Left renal pelvis (tissue), 4 donors: ENCODE measurements around the gene SMAD9. TPM values are rescaled to one million over a fixed set of nuclear protein-coding genes. Genes with fewer than 3 reads are reported as not detected.

Experiments used
- DNase-seq, 4 donors: peaks; one replicate each; pipeline ENCODE4 v3.0.0-alpha.2; 2013; ENCODE audit warnings: low read depth in 4 of 4, low spot score in 3 of 4
- polyA plus RNA-seq, 4 donors: library from polyadenylated mRNA; unstranded; fragments of 120-200 nt; gene quantifications; one replicate each; pipeline ENCODE4 v1.2.1, GENCODE V29; 2013; ENCODE audit not compliant: insufficient read length in 4 of 4

The SMAD9 gene
- polyA plus RNA-seq, 4 donors = 27.3 to 33.7 (median 32.8) TPM

DNA sequence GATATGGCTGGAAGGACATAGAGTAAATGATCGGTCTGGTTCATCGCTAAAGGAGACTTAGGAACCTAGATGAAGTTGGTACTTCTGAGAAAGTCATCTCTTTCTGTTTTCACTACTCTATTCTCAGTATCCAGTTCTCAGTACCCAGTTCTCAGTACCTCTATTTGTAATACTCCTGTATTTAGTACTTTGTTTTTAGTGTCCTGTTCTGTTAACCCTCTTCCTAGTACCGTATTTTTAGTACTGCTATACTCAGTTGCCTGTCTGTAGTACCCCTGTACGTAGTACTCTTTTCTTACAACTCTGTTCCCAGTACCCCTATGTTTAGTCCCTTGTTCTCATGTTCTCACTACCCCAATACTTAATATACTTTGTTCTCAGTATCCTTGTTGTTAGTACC, 99.8 kb downstream of the SMAD9 start:
- no peak for DNase-seq

DNA sequence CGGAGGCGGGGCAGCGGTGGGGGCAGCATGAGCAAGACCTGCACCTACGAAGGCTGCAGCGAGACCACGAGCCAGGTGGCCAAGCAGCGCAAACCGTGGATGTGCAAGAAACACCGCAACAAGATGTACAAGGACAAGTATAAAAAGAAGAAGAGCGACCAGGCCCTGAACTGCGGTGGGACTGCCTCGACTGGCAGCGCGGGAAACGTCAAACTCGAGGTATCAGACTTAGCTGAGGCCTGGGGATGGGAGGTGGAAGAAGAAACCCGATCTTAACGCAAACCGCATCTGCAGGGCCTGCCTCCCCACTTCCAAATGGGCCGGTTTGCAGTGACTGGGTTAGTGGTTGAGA, 100.3 kb downstream of the SMAD9 start:
- DNase-seq = no peak

DNA sequence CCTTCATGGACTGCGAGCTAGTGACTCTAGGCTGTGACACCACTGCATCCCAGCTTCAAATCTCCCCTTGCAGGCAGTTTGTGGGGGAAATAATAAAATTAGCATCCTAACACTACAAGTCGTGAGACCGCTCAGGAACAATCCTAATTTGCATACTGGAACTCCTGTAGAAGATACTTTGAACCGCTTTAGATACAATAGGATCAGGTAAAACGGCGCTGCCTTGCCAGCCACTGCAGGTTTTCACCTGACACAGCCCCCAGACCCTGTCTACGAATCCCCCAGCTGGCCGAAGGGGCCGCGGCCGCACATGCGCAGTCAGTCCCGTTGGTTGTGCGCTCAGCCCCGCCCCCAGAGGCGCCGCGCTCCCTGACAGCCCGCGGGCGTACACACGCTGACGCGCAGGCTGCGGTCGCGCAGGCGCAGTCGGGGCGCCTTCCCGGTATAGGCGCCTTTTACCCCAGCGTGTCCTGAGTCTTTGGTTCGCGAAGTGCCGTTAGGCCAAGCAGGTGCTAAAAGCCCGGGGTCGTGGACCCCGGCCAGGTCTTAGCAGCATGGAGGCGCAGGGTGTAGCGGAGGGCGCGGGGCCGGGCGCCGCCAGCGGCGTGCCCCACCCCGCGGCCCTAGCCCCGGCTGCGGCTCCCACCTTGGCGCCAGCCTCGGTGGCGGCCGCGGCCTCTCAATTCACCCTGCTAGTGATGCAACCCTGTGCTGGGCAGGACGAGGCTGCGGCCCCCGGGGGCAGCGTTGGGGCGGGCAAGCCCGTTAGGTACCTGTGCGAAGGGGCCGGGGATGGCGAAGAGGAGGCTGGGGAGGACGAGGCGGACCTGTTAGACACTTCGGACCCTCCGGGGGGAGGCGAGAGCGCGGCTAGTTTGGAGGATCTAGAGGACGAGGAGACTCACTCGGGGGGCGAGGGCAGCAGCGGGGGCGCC, 101.0 kb downstream of the SMAD9 start, which contains the start of gene RFXAP:
Gene RFXAP (plus strand): TSS at position 419 of the 935 bp plus-strand sequence. CDS start 136 bp downstream, at position 555.
- DNase-seq = peak; percentile 74 to 78 (median 77)

DNA sequence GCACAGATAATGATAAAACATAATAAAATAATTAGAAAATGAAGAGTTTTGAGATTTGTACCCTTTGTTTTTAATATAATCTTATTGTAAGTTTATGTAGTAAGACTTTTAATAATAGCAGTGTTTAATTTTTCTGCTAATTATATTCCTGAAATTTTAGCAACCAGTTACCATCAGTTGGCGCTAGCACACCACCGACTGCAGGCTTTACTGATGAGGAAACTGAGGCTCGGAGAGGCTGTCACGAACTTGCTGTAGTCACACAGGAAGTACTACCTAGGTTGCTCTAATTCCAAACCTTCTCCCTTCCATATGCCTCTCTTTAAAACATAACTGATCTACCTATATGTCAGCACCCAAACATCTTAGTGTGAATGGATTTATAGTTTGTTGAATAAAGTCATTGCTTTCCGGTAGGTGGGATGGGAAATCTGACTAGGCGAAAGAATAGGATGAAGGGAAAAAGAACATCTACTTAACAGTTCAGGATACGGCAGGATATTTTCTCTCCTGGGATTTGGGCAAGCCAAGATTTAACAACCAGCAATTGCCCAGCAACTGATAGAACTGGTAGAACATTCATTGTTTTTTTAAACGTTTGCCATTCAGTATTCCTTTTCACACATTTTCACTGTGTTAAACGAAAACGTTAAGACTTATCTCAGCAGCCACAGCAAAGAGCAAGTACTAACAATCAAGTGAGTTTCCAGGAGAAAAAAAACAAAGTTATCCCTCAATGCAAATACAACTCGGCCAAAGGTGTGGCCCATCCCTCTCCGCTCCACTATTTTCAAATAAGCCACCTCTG, 101.8 kb downstream of the SMAD9 start:
- DNase-seq = no peak

DNA sequence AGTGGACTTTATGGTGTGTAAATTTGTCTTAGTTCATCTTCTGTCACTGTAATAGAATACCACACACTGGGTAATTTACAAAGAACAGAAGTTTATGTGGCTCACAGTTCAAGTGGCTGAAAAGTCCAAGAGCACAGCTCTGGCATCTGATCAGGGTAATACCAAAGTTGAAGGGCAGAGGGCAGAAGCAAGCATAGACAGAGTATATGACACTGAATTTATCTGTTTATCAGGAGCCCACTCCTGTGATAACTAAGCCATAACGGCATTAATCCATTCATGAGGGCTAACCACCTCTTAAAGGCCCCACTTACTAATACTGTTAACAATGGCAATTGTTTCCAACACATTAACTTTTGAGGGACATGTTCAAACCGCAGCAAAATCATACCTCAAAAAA, 105.0 kb downstream of the SMAD9 start:
- no peak for DNase-seq

DNA sequence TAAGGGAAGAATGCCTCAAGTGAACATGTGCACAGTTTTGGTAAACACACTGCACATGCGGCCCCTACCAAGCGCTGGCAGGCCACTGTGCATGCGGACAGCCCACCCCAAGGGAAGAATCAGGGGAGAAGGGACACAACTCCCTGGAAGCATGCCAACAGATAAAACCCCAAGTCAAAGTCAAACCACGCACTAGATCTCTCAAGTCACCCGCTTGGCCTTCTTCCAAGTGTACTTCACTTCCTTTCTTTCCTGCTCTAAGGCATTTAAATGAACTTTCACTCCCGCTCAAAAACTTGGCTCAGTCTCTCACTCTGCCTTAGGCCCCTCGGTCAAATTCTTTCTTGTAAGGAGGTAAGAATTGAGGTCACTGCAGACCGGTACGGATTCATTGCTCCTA, 105.6 kb downstream of the SMAD9 start:
- peak in 2 of 4 donors; percentile 20 to 29 for DNase-seq

DNA sequence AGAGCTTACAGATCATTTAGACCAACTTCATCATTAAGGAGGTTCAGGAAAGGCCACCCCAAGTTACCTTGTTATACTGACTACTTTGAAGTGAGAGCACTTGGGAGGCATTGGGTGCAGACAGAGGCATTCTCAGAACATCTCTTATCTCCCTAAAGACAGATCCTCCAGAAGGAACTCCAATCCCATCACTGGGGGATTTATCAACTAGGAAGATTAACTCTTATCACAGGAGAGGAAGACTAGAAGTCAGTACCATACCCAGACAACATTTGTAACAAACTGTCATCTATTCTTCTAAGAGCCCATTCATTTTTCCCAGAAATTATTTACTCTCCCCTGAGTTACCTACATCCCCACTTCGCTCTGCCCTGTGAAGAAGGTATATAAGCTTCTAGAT, 106.8 kb downstream of the SMAD9 start:
- DNase-seq = no peak

DNA sequence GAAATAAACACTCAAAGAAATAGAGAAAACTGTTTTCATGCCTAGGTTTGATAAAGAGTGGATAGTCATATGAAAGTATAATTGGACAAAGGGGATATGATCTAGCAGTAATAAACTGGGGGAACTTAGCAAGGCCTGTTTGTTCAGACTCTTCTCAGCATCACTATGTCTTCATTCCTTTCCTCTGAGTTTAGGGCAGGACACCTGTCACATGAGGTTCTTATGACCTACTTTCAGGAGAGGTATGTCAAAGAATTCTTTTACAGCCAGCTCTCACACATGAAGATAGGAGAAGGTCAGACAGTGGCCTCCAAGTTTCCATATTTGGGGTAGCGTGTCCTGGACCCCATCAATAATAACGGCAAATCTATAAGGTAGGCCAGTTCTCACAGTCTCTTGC, 112.4 kb downstream of the SMAD9 start:
- DNase-seq = no peak

DNA sequence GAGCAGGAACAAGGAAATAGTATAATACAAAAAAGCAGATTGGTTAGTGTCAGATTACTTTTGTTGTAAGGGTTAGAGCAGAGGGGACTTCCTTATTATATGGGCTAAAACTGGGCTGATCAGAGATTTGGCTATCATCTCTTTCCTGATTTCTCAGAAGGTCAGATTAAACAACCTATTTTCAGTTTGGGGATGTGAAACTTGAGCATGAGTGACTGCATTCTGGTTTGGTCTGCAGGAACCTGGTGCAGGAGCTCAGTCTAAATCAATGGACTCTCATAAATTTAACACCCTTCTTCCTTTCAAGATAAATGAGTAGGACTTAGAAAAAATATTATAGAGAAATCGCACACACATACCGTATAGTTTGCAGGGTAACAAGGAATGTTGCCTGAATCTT, 113.9 kb downstream of the SMAD9 start:
- no peak for DNase-seq

DNA sequence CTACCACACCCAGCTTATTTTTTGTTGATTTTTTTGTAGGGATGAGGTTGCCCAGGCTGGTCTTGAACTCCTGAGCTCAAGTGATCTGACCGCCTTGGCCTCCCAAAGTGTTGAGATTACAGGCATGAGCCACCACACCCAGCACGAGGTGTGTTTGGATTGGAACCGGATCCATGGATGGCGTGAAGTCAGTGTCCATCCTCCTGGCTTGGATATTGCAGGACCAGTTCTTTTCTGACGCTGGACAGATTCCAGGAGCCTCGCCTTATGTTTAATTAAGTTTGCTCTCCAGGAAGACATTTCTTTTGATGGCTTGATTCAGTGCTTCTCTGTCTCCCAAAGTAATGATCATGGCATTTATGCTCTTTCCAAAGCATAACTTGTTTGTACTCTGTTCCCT, 115.5 kb downstream of the SMAD9 start:
- DNase-seq = no peak

DNA sequence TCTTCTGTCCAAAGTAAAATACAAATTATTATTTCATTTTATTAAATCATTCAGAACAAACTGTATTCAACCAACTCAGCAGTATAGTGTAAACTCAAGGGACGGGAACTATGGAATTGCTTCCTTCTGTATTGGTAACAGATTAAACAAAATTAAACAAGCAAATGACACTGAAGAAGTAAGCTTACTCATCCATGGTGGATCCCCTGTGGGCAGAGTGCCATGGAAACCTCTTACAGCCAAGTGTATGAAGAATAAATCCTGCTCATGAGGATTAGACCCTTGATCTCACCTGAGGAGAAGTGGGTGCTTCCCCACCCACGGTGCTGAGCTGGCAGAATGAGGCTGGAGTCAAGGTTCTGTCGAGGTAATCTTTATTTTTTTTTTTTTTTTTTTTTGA, 119.0 kb downstream of the SMAD9 start:
- no peak for DNase-seq

DNA sequence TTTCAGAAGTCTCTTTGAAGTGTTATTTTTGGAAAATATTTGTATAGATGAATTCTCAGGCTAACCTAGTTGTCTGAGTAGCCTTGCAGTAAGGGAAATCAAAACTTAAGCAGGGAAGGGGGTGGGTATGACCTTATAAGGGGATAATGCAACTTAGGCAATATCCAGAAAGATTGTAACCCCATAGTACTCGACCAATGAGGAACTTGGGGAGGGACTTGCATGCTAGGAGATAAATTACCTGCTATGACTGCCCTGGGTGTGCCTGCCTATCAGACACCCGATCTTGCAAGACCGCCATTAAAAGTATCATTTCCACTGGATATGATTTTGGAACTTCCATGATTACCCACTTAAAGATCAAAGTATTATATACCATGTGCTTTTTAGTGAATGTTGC, 124.0 kb downstream of the SMAD9 start:
- no peak for DNase-seq

DNA sequence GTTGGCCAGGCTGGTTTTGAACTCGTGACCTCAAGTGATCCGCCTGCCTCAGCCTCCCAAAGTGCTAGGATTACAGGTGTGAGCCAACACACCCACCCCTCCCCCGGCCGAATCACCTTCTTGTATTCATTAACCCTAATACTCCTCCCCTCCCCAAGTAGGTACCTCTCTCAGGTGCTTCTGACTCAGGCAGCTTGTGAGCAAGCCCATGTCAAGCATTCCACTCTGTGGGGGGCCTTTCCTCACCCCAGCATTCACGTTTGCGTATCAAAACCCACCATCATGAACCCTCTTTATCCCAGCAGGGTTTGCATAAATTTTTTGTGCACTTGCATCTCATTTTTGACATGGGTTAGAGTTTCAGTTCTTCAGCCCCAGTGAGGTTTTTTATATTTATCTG, 124.6 kb downstream of the SMAD9 start:
- DNase-seq = no peak

Other genes starting within 250 kb of the SMAD9 start
- gene SERTM1, start 246.2 kb downstream of the SMAD9 start, polyA plus RNA-seq = 1 to 10 TPM in 1 of 4 donors, under 1 TPM in 3; 0.23 to 2.9 (median 0.85) TPM
- gene RFXAP, start 101.0 kb downstream of the SMAD9 start, polyA plus RNA-seq = 10 to 100 TPM; 14.5 to 28.4 (median 17.8) TPM
- gene ALG5, start 79.1 kb upstream of the SMAD9 start, polyA plus RNA-seq = 10 to 100 TPM; 40.0 to 67.2 (median 56.7) TPM
- gene EXOSC8, start 80.5 kb upstream of the SMAD9 start, polyA plus RNA-seq = 10 to 100 TPM; 64.8 to 82.1 (median 70.5) TPM
- 100 to 1,000 TPM in 1 of 4 donors, 10 to 100 TPM in 3; 90.2 to 116 (median 97.9) TPM for gene SUPT20H, start 139.4 kb upstream of the SMAD9 start, polyA plus RNA-seq
- gene CSNK1A1L, start 185.4 kb upstream of the SMAD9 start, polyA plus RNA-seq = under 1 TPM; 0.07 to 0.21 (median 0.15) TPM